GM18517 (cell line): ENCODE data around the gene FBXO5.
"Not testable (repeated sequence)": the region's sequence is repeated elsewhere in the genome, so short reads cannot be mapped to it uniquely, and the experiment has no call there.

Experiments used
- ATAC-seq: cut with Tn5 transposase; IDR thresholded peaks from one replicate; pipeline ENCODE4 v1.9.1; 2021; ENCODE audit warnings: mild to moderate bottlenecking, moderate library complexity; ENCODE audit not compliant: unreplicated experiment

The FBXO5 gene, protein sequence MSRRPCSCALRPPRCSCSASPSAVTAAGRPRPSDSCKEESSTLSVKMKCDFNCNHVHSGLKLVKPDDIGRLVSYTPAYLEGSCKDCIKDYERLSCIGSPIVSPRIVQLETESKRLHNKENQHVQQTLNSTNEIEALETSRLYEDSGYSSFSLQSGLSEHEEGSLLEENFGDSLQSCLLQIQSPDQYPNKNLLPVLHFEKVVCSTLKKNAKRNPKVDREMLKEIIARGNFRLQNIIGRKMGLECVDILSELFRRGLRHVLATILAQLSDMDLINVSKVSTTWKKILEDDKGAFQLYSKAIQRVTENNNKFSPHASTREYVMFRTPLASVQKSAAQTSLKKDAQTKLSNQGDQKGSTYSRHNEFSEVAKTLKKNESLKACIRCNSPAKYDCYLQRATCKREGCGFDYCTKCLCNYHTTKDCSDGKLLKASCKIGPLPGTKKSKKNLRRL

GRCh38 chr6:152982904-152983636 is at the start of gene FBXO5:
Gene FBXO5 (minus strand): TSS chr6:152983041. CDS start chr6:152982959, 82 bp downstream.
- peak; percentile 73 for ATAC-seq

- no peak for ATAC-seq
Observed at GRCh38 chr6:153032255-153032882, 49.5 kb upstream of the FBXO5 start.

- no peak for ATAC-seq
Observed at GRCh38 chr6:153031335-153031955, 48.6 kb upstream of the FBXO5 start.

DNA sequence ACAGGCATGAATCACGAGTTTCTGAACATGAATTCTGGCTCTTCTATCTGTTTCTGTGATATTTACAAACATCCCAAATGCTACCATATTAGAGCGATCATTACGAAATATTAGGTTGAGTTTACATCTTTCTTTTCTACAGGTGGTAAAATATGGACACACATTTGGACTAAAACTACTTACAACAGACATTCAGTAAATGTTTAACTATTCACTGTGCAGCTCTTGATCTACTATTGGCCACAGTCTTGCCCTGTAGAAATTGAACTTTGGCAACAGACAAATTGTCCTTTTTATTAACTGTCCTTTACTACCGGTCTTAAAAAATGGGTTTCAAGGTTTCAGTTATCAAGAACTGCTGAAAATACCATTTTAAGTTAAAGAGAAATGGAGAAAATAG is 46.1 kb upstream of the FBXO5 start:
- ATAC-seq: no peak

DNA sequence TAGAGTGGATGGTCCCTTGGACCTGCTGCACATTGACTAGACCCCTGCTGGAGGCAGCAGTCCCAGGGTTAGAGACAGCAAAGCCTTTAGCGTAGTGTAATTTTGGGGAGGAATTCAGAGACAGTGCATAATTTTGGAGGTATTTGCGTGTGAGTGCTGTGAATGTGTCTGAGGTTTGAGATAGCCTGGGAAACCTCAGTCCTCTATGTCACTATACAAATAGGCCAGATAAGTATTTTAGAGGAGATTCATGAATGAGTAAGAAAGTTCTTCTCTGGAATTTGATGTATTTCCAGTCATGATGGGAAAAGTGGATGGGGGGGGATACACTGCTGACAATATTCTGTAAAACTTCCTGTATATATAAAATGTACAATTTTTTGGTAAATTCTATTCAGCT is 45.4 kb upstream of the FBXO5 start:
- ATAC-seq: no peak

DNA sequence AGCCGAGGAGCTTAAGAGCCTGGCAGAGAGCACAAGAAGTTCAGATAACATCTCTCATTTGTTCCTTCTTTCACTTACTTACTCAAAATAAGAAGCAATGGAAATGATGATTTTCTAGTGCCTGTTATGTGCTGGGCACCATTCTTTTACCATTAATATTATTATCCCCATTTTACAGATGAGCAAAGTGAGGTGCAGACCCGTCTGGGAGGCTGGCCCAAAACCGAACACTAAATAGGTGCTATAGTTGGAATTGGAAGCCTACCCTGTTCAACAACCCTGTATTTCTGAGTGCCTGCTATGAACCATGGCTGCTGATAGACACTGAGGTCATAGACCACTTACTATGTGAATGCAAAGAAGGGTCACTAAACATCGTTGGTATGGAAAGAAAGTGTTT is 44.6 kb upstream of the FBXO5 start:
- no peak for ATAC-seq

- ATAC-seq: peak; percentile 8
Observed at GRCh38 chr6:153024709-153025017, 41.8 kb upstream of the FBXO5 start.

- ATAC-seq: peak; percentile 98
Observed at GRCh38 chr6:153023977-153024708, 41.3 kb upstream of the FBXO5 start.

DNA sequence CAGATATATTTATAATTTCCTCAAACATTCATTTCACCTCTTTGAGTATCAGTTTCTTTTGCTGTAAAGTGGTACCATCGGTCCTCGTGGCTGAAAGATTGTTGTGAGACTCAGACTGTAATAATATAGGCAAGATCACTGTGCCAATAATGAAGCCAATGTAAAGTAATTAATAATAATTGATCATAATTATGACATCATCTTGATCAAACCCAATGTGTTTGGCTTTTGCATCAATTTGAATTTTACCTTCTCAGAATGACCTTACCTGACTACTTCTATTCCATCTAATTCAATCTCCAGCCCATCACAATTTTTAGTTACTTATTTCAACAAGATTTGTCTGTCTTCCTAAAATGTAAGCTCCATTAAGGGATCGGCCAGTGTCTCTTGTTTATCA is 35.5 kb upstream of the FBXO5 start:
- no peak for ATAC-seq

DNA sequence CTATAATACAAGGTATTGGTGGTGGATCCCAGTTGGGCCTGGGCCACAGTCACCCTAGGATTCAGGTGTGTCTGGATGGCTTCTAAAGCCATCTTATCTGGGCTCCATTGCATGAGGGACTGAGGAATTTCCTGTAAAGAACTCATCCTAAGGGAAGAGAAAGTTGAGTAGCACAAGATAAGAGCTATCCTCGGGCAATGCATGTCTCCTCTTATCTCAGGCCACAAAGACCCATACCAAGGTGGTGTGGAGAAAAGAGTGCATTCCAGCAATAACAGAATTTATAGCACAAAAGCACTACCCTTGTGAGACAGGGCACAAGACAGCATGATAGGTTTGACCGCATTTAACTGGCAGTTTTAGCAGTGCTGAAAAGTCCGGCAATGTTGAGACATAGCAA is 34.0 kb upstream of the FBXO5 start:
- no peak for ATAC-seq

DNA sequence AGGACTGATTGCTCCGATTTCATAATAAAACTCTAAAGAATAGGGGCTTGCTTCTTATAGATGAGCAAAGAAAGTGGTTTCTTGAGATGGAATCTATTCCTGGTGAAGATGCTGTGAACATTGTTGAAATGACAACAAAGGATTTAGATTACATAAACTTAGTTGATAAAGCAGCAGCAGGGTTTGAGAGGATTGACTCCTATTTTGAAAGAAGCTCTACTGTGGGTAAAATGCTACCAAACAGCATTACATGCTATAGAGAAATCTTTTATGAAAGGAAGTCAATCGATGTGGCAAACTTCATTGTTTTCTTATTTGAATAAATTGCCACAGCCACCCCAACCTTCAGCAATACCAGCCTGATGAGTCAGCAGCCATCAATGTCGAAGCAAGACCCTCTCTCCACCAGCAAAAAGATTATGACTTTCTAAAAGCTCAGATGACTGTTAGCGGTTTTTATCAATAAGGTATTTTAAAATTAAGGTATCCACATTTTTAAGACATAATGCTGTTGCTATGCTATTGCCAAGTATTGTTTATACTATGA is 32.3 kb upstream of the FBXO5 start:
- no peak for ATAC-seq

- ATAC-seq: no peak
Observed at GRCh38 chr6:153013438-153013837, 30.6 kb upstream of the FBXO5 start.

- ATAC-seq: no peak
Observed at GRCh38 chr6:153012856-153013255, 30.0 kb upstream of the FBXO5 start.

DNA sequence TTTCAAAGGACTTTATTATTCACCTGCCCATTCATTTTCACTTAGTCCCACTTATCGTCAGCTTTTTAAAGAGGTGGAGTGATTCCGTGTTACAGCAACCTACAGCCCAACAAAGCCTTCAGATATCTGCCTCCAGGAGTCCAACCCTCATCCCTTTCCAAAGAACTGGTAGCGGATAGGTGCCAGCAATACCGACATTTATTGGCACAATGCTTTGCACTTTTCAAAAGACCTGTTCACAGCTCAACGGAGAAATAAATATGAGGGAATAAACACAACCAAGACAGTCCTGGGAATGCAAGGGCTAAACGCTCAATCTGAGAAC is 20.5 kb upstream of the FBXO5 start:
- ATAC-seq: peak; percentile 5

DNA sequence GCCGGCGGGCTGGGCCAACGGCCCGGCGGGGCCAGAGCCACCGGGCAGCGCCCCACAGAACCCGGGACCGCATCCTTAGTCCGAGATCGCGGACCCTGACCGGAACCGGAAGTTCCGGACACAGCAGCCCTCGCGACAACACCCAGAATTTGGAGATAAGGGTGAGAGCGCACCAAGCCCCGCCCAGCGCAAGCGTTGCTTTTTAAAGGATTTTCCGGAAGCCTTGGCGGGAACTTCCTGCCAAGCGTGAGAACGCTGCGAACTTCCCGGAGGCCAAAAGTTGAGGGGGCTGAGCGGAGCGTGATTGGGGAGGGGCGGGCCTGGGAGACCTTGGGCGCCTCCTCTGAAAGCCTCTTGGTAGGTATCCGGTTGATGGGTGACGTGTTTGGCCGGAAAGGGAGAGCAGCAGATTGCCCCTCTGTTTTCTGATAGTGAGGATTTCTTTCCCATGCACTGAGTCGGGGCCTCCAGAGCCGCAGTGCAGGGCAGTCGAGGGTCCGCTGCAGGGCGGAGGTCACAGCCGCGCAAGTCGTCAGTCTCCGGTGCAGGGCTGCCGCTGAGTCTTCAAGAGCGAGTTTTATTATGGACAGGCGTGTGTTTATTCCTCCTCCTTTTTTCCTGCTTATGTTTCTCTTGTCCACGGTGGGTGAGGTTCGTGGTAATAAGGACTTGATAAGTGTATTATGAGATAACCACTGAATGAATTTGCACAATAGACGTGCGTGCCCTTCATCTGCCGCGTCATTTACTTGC is 19.9 kb upstream of the FBXO5 start, which contains the start of gene MTRF1L:
MTRF1L (minus strand) TSS at position 97 of the 753 bp plus-strand sequence; CDS start at position 73, 24 bp downstream.
- ATAC-seq: peak; percentile 94

DNA sequence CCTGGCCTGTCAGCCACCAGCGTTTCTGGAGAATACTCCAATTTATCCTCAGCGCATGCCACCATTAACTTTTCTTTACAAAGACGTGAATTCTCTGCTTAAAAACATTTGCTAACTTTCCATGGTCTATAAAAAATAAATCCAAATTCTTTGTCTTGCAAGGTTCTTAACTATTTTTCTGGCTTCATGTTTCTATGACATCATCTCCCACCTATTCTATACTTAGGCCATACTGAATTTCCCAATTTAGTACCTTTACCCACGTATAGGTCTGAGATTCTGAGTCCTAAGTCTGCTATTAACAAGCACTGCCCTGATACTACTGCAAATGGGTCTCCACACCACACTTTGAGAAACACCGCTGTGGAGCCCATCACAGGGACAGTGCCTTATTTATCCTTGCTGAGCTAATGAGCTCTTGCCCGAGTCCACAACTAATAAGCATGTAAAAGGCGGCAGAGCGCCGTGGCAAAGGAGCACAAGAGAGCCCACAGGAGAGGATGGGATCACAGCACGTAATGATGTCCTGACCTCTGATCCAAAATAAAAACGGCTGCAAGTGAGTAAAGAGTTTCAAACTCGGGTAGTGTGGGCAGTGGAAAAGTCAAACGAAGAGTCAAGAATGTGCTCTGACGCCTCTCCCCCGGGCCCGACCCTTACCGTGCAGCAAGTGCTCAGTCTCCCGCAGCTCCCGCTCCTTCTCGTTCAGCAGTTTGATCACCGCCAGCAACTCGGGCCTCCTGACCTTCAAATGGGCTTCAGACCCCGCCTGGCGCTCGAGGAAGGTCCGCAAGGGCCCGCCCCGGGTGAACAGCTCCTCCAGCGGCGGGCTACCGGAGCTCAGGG is 19.1 kb upstream of the FBXO5 start:
- peak; percentile 31 for ATAC-seq

GRCh38 chr6:153000790-153001189 is 17.9 kb upstream of the FBXO5 start:
- not testable (repeated sequence) for ATAC-seq

GRCh38 chr6:153000243-153000642 is 17.4 kb upstream of the FBXO5 start:
- no peak for ATAC-seq

- not testable (repeated sequence) for ATAC-seq
Observed at GRCh38 chr6:152999538-152999937, 16.7 kb upstream of the FBXO5 start.
